ENCODE results near the gene HYAL3. TPM values are rescaled to one million over a fixed set of nuclear protein-coding genes. Genes with fewer than 3 reads are reported as not detected.
A peak's percentile ranks its signal among the peaks of the same experiment; 100 is the strongest.

The HYAL3 gene
- total RNA-seq, 4 donors from 2014 or later, result 3.0 to 6.6 (median 4.2) TPM

- Histone ChIP-seq H3K4me1 (peaks cover 4 to 37% (median 18%) of the 10 kb centered on the region in 4 donors), H3K4me3 (no peak overlapping the region), H3K36me3 (peaks cover 0 to 31% (median 0%) of the 10 kb centered on the region in 3 donors), H3K27me3 (no peaks in the 10 kb centered on the region), H3K27ac (no peak overlapping the region), H3K9me3 (no peaks in the 10 kb centered on the region)
- no peak for TF ChIP-seq CTCF (IDR thresholded peaks at IDR 0.05)
- no peak for TF ChIP-seq POLR2A (IDR thresholded peaks at IDR 0.05)
- DNase-seq, result no peak
Observed at GRCh38 chr3:50326182-50326541, 27.0 kb upstream of the HYAL3 start.

GRCh38 chr3:50325497-50326181 lies 26.4 kb upstream of the HYAL3 start:
- H3K9me3 ChIP-seq, result no peaks in the 10 kb centered on the region
- H3K27ac ChIP-seq, result peak overlapping the region in 1 of 4 donors; percentile 91
- H3K27me3 ChIP-seq, result no peaks in the 10 kb centered on the region
- peaks cover 4 to 37% (median 18%) of the 10 kb centered on the region in 4 donors for H3K4me1 ChIP-seq
- no peak for DNase-seq
- peaks cover 0 to 26% (median 0%) of the 10 kb centered on the region in 3 donors for H3K36me3 ChIP-seq
- TF ChIP-seq CTCF (IDR thresholded peaks at IDR 0.05), result no peak
- H3K4me3 ChIP-seq, result no peak overlapping the region

GRCh38 chr3:50325113-50325480 lies 25.9 kb upstream of the HYAL3 start:
- Histone ChIP-seq H3K4me1 (peaks cover 4 to 41% (median 23%) of the 10 kb centered on the region in 4 donors), H3K27me3 (no peaks in the 10 kb centered on the region), H3K36me3 (peaks cover 0 to 20% (median 0%) of the 10 kb centered on the region in 3 donors), H3K9me3 (no peaks in the 10 kb centered on the region), H3K27ac (peak overlapping the region in 1 of 4 donors; percentile 91), H3K4me3 (no peak overlapping the region)
- no peak for DNase-seq
- TF ChIP-seq CTCF (IDR thresholded peaks at IDR 0.05), result no peak
- no peak for TF ChIP-seq POLR2A (IDR thresholded peaks at IDR 0.05)

DNA sequence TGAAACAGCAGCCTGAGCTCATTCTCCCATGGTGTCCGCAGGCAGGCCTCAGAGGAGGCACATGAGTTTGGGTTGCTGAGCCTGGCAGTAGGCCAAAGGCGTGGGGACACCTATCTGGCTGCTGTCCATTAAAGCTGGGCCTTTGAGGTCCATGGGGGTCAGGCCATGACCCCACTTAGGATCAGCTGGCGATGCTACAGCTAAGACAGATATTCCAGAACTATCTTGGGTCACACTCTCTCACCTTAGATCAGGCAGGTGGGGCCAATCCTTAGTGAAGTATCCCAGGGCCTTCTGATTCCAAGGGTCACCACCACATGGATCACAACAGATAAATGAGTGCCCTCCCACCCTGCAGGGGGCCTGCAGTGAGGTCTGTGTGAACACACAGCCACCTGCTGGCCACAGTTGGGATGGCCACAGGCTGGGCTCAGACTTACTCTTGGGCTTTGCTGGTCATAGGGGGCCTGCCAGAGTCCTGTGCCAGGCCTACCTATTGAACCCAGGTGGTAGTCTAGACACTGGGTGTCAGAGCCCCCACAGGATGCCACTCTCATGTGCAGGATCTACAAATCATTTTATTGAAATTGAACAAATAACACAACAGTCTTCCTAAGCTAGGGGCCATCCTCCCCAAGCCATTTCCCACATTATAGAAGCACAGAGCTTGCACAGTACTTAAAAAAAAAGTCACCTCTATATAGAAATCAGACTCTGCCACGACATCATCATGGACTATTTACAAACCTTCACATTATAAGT lies 25.3 kb upstream of the HYAL3 start:
- peak; percentile 68 to 85 (median 79) for DNase-seq
- no peak overlapping the region for H3K4me3 ChIP-seq
- H3K4me1 ChIP-seq, result peaks cover 4 to 47% (median 24%) of the 10 kb centered on the region in 4 donors

More for the DNA sequence above, 25.3 kb upstream of the HYAL3 start:
- peaks cover 0 to 14% (median 0%) of the 10 kb centered on the region in 3 donors for H3K36me3 ChIP-seq
- TF ChIP-seq CTCF (IDR thresholded peaks at IDR 0.05), result peak; percentile 52 to 89 (median 82)
- no peak for TF ChIP-seq POLR2A (IDR thresholded peaks at IDR 0.05)
- H3K27ac ChIP-seq, result peak overlapping the region; percentile 1 to 91 (median 50)
- H3K27me3 ChIP-seq, result no peaks in the 10 kb centered on the region
- no peaks in the 10 kb centered on the region for H3K9me3 ChIP-seq

Measured in Peyer's patch (tissue), 4 donors.